Activated CD8-positive, alpha-beta T cell treated with anti-CD3 and anti-CD28 coated beads for 36 hours (primary cell): ENCODE measurements around the gene ADGRG2. TPM values are rescaled to one million over a fixed set of nuclear protein-coding genes. Genes with fewer than 3 reads are reported as not detected.

Experiments used
- ATAC-seq: fragments of 200-7000 bp; cut with Tn5 transposase; one replicate; pipeline ENCODE4 v1.10.0; 2021; ENCODE audit warnings: mild to moderate bottlenecking, moderate library complexity
- CTCF ChIA-PET: fragments of 350-600 bp; sonication (Branson Sonifier 250); formaldehyde crosslinking; loops from one replicate; lab custom pipeline; 2021; ENCODE audit warnings: antibody characterized with exemption; lab: Charles Lee
- POLR2A ChIA-PET: fragments of 350-600 bp; sonication (Branson Sonifier 250); formaldehyde crosslinking; loops from one replicate; lab custom pipeline; 2021; ENCODE audit warnings: antibody characterized with exemption; lab: Charles Lee
- DNase-seq: peaks from one replicate; pipeline ENCODE4 v3.0.0-alpha.2; 2020
- H3K27ac Mint-ChIP-seq: one replicate; pipeline ENCODE4 v1.8.0; 2021; ENCODE audit warnings: mild to moderate bottlenecking, mixed read lengths
- H3K27me3 Mint-ChIP-seq: one replicate; pipeline ENCODE4 v1.8.0; 2021; ENCODE audit warnings: mixed read lengths
- H3K36me3 Mint-ChIP-seq: one replicate; pipeline ENCODE4 v1.8.0; 2021; ENCODE audit warnings: low read depth, mixed read lengths
- H3K4me1 Mint-ChIP-seq: one replicate; pipeline ENCODE4 v1.8.0; 2021; ENCODE audit warnings: low read depth, mixed read lengths
- H3K4me3 Mint-ChIP-seq: one replicate; pipeline ENCODE4 v1.8.0; 2021; ENCODE audit warnings: mild to moderate bottlenecking, moderate library complexity, mixed read lengths
- H3K9me3 Mint-ChIP-seq: one replicate; pipeline ENCODE4 v1.8.0; 2021; ENCODE audit warnings: mixed read lengths
- intact Hi-C: fragments of 100-400 bp; cut with micrococcal nuclease; formaldehyde crosslinking; loops from one replicate; pipeline ENCODE4 v1.10.0; 2022
- total RNA-seq, 2 experiments: library from RNA; stranded (reverse); gene quantifications; one replicate each; pipeline ENCODE4 v1.2.3, GENCODE V29; 2021
- TF ChIP-seq, protein P1 (sequence below): fragments of 200-600 bp; IDR thresholded peaks from one replicate; pipeline ENCODE4 v1.8.0; 2022; ENCODE audit warnings: antibody characterized with exemption, mild to moderate bottlenecking

The ADGRG2 gene
- total RNA-seq, 2 experiments from 2014 or later, result not detected

DNA sequence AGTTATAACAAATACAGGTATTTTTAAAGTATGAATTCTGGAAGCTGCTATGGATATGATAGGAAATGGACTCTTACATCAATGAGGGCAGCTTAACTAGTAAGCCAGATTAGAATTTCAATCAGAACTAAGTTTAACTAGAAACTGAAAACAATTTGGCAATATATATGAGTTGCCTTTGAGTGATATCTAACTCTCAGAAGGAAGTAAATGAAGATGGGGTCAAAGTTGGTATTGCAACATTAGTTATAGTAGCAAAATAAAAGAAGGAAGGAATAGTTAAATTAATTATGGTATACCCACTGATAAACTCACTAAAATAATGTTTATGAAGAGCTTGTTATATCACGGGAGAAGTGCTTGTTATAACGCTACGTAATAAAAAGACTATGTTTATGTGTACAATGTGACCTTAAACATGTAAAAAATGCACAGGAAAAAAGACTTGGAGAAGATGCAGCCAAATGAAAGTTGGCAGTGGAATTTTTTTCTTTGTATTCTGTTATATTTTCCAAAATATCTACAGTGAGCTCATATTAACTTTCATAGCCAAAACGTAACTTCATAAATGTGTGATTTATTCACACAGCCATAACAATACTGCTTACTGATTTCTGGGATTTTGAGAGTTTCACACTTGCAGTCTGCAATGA lies 172.9 kb downstream of the ADGRG2 start:
- Mint-ChIP-seq H3K9me3 (no peaks in the 10 kb centered on the region), H3K27ac (no peak overlapping the region), H3K4me1 (peaks cover 3% of the 10 kb centered on the region), H3K4me3 (no peak overlapping the region), H3K27me3 (no peaks in the 10 kb centered on the region), H3K36me3 (peaks cover 12% of the 10 kb centered on the region)
- ChIA-PET POLR2A (no interaction called here), CTCF (no interaction called here)
- intact Hi-C loops, result no loop called here
- TF ChIP-seq, protein P1, sequence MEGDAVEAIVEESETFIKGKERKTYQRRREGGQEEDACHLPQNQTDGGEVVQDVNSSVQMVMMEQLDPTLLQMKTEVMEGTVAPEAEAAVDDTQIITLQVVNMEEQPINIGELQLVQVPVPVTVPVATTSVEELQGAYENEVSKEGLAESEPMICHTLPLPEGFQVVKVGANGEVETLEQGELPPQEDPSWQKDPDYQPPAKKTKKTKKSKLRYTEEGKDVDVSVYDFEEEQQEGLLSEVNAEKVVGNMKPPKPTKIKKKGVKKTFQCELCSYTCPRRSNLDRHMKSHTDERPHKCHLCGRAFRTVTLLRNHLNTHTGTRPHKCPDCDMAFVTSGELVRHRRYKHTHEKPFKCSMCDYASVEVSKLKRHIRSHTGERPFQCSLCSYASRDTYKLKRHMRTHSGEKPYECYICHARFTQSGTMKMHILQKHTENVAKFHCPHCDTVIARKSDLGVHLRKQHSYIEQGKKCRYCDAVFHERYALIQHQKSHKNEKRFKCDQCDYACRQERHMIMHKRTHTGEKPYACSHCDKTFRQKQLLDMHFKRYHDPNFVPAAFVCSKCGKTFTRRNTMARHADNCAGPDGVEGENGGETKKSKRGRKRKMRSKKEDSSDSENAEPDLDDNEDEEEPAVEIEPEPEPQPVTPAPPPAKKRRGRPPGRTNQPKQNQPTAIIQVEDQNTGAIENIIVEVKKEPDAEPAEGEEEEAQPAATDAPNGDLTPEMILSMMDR, result no peak
- ATAC-seq, result no peak
- no peak for DNase-seq

DNA sequence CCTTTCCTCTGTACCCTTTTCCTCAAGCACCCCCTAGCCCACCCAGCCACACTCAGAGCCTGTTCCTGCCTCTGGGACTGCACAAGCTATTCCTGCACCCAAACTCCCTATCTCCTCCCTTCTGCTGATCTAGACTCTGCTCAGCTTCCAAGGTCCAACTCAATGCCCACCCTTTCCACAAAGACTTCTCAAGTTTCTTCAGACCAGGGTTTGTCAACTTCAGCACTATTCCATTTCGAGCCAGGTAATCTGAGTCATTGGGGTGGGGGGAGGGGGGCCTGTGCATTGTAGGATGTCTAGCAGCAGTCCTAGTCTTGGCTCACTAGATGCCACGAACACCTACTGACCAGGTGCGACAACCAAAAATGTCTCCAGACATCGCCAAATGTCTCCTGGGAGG lies 175.7 kb downstream of the ADGRG2 start:
- H3K27ac Mint-ChIP-seq, result no peak overlapping the region
- no peaks in the 10 kb centered on the region for H3K27me3 Mint-ChIP-seq
- H3K9me3 Mint-ChIP-seq, result no peaks in the 10 kb centered on the region
- no peak for DNase-seq
- ATAC-seq, result no peak
- H3K4me3 Mint-ChIP-seq, result no peak overlapping the region
- TF ChIP-seq, protein P1, result no peak
- intact Hi-C loops, result no loop called here
- peaks cover 9% of the 10 kb centered on the region for H3K36me3 Mint-ChIP-seq
- ChIA-PET CTCF (no interaction called here), POLR2A (no interaction called here)
- no peaks in the 10 kb centered on the region for H3K4me1 Mint-ChIP-seq

DNA sequence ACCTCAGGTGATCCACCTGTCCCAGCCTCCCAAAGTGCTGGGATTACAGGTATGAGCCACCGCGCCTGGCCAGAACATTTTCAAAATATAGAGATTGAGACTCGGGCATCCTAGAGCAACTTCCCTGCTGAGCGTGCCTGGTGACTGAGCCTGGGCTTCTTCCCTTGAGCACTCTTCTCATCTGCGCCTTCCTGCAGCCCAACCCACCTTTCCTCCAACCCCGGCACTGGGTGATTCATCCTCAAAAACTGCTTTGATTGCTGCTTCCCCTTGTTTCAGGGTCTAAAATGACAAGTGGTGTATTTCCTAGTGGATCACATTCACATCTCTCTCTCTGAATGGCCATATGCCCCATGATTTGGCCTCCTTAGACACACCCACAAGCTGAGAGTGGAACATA lies 176.1 kb downstream of the ADGRG2 start:
- POLR2A ChIA-PET, result no interaction called here
- TF ChIP-seq, protein P1, result no peak
- no peak for DNase-seq
- intact Hi-C loops, result no loop called here
- H3K27me3 Mint-ChIP-seq, result no peaks in the 10 kb centered on the region
- H3K4me1 Mint-ChIP-seq, result no peaks in the 10 kb centered on the region
- H3K27ac Mint-ChIP-seq, result no peak overlapping the region
- H3K4me3 Mint-ChIP-seq, result no peak overlapping the region
- ATAC-seq, result no peak
- CTCF ChIA-PET, result no interaction called here
- H3K36me3 Mint-ChIP-seq, result peaks cover 9% of the 10 kb centered on the region
- H3K9me3 Mint-ChIP-seq, result no peaks in the 10 kb centered on the region

DNA sequence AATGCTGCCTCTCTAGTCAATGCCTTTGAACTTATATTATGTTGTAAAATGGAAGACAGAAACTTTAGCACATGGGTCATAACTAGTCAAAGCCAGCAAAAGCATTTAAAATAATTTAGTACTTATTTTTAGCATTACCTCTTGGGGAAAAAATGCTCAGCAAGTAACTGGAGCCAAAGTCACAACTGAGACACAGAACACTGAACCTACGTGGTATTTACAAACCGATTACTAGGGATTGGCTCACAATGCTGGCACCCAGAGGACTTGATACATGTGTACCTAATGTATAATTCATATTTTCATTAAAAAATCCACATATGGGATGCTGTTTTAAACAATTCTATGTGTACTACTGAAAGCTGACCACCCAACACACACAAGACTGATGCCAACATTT lies 176.8 kb downstream of the ADGRG2 start:
- DNase-seq, result no peak
- H3K4me1 Mint-ChIP-seq, result no peaks in the 10 kb centered on the region
- intact Hi-C loops, result no loop called here
- TF ChIP-seq, protein P1, result no peak
- ChIA-PET CTCF (no interaction called here), POLR2A (no interaction called here)
- H3K27ac Mint-ChIP-seq, result no peak overlapping the region
- H3K4me3 Mint-ChIP-seq, result no peak overlapping the region
- ATAC-seq, result no peak
- H3K9me3 Mint-ChIP-seq, result no peaks in the 10 kb centered on the region
- no peaks in the 10 kb centered on the region for H3K27me3 Mint-ChIP-seq
- peaks cover 9% of the 10 kb centered on the region for H3K36me3 Mint-ChIP-seq

DNA sequence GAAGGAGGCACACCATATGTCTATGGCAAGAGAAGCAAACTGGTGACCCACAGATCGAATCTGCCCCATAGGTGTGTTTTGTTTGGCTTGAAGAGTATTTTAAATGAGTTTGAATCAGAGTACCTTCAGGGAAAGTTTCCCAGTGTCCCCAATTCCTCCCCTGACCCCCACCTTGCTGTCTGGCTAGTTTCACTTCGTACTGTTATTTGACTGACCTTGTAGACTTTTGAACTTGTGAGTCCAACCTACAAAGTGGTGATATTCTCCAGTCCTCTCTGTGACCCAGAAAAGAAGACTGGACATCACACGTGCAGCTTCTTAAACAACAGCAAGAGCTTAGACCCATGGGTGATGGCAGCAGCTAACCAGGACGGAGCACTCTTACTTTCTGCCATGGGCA lies 177.8 kb downstream of the ADGRG2 start:
- Mint-ChIP-seq H3K36me3 (peaks cover 9% of the 10 kb centered on the region), H3K9me3 (no peaks in the 10 kb centered on the region), H3K27me3 (no peaks in the 10 kb centered on the region), H3K4me1 (no peaks in the 10 kb centered on the region), H3K4me3 (no peak overlapping the region), H3K27ac (no peak overlapping the region)
- POLR2A ChIA-PET, result no interaction called here
- DNase-seq (no peak), ATAC-seq (no peak)
- CTCF ChIA-PET, result no interaction called here
- TF ChIP-seq, protein P1, result no peak
- intact Hi-C loops, result no loop called here
